Kasumi-1 (cell line): ENCODE measurements around the gene SMAD7.

Experiments used
- DNase-seq, 2 experiments: peaks; one replicate each; lab custom pipeline; 2025; lab: John Stamatoyannopoulos, UW

SMAD7 gene

GRCh38 chr18:48914581-48915251 is 36.0 kb downstream of the SMAD7 start:
- no peak for DNase-seq

DNA sequence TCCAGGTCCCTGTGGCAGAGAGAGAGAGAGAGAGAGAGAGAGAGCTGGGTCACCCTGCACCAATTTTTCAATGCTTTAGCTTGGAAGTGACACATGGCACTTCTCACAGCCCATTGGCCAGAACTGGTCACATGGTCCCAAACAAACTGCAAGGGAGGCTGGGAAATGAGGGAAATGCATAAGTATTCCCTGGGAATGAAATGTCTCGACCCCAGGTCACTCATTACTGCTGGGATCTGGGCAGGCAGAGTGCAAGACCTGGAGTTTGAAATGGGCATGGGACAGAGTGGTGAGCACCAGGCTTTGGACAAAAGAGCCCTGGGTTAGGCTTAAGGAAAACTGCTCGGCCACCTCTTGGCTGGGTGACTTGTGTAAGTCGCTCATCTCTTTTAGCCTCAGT is 37.0 kb downstream of the SMAD7 start:
- DNase-seq = no peak

GRCh38 chr18:48913201-48913600 is 37.6 kb downstream of the SMAD7 start:
- no peak for DNase-seq

- no peak for DNase-seq
These were observed 39.7 kb downstream of the SMAD7 start for GRCh38 chr18:48910972-48911545.

- no peak for DNase-seq
These were observed 41.0 kb downstream of the SMAD7 start for GRCh38 chr18:48909721-48910120.

GRCh38 chr18:48908916-48909315 is 41.8 kb downstream of the SMAD7 start:
- no peak for DNase-seq

DNA sequence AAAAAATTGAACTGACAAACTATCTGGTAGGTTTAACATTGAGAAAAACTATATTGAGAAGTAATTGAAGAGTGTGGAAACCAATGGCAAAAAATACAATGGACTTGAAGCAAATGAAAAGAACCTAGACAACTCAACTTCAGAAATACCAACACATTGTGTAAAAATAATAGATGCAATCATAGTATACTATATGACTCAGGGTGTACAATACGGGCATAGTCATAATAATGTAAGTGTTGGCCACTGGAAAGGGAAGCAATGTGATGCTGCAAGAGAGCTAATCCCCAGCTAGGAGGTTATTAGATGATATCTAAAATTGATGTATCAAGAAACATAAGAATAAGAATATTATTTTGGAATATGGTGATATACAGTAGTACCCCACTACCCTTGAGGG is 45.3 kb downstream of the SMAD7 start:
- no peak for DNase-seq

GRCh38 chr18:48904847-48905394 is 45.8 kb downstream of the SMAD7 start:
- no peak for DNase-seq

- no peak for DNase-seq
These were observed 46.7 kb downstream of the SMAD7 start for GRCh38 chr18:48904091-48904490.

DNA sequence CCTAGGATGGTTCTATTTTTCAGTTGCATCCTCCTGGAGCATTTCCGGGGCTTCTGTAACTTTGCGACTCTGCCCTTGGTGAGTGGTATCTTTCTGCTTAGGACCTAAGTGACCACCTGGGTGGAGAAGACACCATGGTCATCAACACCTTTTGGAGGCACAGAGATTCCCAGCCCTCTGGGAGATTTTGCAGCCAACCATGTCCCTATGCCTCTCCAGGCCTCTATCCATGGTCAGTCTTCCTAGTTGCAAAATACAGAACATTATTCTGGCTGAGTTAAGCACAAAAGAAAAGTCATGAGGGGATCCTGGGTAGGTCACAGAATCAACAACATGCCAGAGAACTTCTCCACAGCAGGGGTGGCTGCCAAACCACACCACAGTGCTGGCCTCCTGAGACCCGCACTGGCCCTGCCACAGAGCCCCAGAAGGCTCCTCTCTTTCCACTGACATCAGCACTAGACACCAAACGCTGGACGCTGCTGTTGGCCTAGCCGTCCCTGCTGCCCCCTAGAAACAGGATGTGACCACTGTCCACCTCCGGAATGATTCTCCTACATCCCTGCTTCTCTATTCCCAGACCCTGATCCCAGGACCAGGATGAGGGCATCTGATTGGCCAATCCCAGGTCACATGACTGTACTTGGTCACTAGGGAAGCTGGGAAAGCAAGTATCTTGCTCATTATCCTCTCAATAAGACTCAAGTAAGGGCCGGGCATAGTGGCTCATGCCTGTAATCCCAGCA is 47.7 kb downstream of the SMAD7 start:
- DNase-seq = no peak

DNA sequence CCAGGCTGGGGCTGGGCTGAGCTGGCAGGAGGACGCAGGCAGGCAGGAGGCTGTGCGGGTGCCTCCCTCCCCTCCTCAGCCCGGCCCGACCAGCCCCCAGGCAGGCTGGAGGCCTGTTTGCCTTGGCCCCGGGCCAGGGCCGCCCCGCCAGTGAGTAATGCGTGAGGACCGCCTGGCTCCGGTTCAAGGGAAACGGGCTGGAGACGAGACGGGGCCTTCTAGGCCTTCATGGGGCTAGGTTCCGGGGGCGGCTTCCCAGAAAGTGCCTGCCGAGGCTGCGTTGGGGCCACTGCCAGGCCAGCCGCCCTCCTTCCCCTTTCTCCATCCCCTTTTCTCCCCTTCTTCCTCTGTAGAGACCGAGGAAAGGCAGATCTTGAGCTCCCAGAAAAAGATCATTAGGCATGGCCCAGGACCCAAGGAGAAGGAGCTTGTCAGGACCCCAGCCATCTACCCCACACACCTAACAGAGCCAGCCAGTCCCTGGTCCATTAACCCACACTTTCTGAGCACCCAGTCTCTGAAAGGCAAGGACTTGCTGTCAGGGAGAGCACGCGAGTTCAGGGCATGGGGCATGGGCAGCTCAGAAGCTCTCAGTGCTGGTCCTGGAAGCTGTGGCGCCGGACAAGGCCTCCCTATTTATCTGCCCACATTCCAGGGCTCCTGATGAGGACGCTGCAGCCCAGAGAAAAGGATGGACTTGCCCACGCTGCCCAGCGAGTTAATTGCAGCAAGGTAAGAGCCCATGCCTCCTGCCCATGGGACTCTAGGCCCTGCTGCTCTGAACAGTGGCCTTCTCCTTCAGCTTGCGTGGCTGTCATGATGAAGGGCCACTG is 48.5 kb downstream of the SMAD7 start:
- DNase-seq = peak; percentile 59 to 69

GRCh38 chr18:48901145-48902022 is 49.4 kb downstream of the SMAD7 start:
- no peak for DNase-seq

DNA sequence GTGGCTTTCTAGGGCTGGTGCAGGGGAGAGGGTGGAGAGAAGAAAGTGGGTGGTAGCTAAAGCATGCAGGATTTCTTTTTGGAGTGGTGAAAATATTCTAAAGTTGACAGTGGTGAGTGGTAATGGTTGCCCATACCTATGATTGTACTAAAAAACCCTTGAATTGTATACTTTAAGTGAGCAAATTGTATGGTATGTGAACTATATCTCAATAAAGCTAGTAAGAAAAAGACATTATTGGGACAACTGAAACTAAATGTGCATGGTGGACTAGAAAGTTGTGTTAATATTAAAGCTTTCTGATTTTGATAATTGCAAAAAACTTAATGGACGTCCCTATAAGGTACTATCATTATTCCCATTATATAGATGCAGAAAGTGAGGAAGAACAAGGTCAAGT is 50.3 kb downstream of the SMAD7 start:
- no peak for DNase-seq

DNA sequence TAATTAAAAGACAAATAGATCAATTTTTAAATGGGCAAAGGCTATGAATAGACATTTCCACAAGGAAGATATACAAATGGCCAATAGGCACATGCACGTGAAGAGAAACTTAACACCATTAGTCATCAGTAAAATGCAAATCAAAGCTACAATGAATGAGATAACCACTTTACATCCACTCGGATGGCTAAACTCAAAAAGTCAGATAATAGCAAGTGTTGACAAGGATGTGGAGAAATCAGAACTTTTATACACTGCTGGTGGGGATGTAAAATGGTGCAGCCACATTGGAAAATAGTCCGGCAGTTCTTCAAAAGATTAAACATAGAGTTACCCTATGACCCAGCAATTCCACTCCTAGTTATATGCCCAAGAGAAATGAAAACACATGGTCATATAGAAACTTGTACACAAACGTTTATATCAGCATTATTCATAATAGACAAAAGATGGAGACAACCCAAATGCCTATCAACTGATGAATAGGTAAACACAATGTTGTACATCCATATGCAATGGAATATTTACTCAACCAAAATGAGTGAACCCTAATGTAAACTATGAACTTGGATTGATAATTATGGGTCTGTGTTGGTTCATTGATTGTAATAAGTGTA is 51.1 kb downstream of the SMAD7 start:
- DNase-seq = no peak

- no peak for DNase-seq
These were observed 52.2 kb downstream of the SMAD7 start for GRCh38 chr18:48898521-48898920.

DNA sequence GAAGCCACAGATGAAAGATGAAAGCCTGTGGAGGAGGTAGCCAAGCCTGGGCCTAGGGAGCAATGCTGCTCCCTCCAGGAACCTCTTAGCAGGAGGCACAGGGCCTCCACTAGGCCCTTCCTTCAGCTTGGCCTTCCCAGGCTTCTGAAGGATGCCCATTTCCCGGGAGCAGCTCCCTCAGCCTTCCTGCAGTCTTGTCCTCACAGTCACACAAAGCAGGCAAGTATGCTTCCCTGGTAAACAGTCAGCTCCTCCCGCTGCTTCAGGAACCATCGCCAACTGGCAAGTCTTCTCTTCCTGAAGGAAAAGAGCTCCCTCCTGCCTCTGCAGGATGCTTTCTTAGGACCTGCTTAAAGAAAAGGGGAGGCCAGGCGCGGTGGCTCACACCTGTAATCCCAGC is 53.2 kb downstream of the SMAD7 start:
- no peak for DNase-seq

GRCh38 chr18:48896875-48897511 is 53.8 kb downstream of the SMAD7 start:
- peak; percentile 89 to 90 for DNase-seq

- DNase-seq = no peak
These were observed 54.4 kb downstream of the SMAD7 start for GRCh38 chr18:48896326-48896874.

DNA sequence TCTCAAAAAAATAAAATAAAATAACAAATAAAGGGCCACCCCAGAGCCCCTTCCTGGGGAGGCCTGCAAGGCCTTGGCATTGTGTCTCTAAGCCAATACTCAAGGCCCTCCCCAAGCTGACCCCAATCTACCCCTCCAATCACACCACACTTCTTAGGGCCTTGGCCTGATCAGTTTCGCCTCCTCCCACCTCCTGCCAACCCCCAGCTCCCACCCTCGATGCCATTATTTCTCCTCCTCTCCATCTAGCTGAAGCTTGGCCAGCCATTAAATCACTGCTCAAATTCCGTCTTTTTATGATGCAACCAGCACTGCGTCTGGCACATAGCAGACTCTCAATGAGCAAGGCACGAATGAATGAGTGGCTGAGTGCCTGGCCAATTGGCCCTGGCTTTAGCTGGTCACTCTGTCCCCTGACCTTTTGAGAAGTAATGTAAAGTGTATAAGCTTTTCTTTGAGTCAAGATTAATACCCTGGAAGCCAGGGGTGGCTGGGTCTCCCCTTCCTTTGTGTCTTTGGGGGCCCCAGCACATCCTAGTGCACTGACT is 55.9 kb downstream of the SMAD7 start:
- no peak for DNase-seq
